ENCODE measurements around the gene PIP5K1C.
"Not testable (repeated sequence)": the region's sequence is repeated elsewhere in the genome, so short reads cannot be mapped to it uniquely, and the experiment has no call there.

The PIP5K1C gene

GRCh38 chr19:3659746-3660112 is 40.5 kb downstream of the PIP5K1C start:
- no peak for DNase-seq

GRCh38 chr19:3658870-3659745 is 41.2 kb downstream of the PIP5K1C start:
- DNase-seq: no peak

DNA sequence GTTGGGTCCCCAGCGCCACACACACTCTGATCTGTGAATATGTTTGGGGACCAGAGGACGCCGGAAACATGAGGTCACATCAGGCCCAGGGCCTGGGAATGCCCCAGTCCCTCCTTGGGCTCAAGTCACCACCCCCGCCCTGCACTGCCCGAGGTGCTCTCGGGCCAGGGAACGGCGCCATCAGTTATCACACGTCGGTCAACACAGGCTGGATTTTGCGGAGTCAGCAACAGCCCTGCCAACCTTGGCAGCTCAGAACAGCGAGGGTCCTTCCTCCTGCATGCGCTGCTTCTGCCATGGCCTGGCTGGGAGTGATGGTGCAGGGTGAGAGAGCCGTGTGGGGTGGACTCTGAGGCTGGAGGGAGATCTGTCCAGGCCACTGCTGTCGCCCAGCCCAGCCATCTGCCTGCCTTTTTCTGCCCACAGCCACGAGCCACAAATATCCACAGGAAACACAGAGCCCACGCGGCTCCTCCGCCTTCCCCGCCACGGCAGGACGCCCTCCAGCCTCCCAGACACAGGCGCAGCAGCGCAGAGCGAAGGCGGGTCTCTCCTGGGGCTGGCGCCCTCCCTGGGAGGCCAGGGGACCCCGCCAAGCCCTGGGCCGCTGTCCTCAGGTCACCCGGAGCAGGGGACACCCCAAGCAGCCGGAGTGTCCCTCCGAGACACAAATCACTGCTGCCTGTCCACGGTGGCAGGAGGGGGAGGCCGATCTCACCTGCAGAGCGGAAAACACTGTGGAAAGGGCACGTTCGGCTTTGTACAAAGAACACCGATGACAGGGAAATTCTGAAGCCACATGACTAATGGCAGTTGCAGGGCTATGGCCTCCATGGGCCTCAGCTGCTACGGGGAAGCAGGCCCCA is 42.0 kb downstream of the PIP5K1C start:
- DNase-seq: no peak

DNA sequence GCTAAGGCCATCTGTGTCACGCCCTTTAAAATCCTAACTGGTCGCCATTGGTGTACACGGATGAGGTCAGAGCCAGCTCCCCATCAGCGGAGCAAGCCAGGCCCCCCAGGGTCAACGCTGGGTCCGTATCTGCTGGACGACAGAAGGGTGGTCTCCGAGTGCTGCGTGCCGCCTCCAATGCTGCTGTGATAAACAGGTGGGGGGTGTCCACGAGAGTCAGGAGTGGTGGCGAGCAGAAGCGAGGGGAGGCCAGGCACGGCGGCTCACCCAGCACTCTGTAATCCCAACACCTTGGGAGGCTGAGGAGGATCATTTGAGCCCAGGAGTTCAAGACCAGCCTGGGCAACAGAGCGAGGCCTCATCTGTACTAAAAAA is 42.9 kb downstream of the PIP5K1C start:
- DNase-seq: no peak

DNA sequence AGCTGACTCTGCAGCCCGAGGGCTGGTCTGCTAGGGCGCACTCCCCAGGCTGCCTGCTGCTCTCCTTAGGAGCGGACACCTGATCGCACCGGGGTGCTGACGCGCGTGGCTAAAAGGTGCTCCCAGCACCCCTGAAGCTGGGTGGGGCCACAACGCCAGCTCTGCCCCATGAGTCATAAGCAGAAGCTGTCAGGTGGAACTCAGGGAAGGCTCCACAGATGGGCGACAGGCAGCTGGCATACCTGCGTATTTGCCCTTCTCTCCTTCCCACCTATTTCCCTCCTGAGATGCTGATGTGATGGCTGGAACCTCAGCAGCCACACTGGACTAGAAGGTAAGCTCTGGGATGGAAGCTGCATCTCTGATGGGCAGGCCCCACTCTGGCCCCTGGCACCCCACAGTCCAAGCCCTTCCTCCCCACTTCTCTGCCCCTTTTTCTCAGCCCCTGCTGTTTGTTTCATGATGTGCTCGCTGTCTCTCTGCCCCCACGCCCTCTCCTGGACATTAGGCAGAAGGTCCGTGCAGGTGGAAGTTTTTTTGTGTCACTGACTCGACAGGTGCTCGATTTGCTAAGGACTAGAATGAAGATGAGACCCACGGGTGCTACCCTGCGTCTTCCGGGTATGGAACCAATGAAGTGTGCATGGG is 43.4 kb downstream of the PIP5K1C start:
- no peak for DNase-seq

DNA sequence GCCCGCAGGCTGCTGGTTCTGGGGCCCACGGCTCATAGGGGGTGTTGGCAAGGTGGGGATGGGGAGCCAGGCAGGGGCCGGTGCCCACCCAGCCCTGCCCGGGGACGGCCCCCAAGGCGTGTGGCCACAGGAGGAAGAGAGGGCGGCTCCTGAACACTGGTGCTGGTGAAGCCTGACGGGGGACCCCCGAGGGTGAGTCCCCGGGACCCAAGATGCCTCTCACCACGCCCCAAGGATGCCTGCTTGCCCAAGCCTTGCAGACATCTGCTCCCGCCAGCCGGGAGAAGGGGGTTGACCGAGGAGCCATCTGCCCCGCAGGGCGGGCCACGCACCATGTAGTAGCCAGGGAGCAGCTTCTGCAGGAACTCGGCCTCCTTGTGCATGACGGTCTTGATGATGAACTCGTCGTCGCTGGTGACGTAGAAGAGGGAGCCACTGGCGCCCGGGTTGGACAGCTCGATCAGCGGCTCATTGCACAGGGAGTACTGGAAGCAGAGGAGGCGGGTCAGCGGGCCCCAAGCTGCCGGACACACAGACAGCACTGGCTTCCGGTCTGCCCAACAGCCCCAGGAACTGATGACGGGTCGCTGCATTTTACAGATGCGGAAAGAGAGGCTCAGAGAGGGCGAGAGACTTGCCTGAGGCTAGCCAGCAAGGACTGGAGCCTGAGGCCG is 44.1 kb downstream of the PIP5K1C start:
- no peak for DNase-seq

- peak; percentile 57 for DNase-seq
Measured at GRCh38 chr19:3655402-3656072, 44.7 kb downstream of the PIP5K1C start.

DNA sequence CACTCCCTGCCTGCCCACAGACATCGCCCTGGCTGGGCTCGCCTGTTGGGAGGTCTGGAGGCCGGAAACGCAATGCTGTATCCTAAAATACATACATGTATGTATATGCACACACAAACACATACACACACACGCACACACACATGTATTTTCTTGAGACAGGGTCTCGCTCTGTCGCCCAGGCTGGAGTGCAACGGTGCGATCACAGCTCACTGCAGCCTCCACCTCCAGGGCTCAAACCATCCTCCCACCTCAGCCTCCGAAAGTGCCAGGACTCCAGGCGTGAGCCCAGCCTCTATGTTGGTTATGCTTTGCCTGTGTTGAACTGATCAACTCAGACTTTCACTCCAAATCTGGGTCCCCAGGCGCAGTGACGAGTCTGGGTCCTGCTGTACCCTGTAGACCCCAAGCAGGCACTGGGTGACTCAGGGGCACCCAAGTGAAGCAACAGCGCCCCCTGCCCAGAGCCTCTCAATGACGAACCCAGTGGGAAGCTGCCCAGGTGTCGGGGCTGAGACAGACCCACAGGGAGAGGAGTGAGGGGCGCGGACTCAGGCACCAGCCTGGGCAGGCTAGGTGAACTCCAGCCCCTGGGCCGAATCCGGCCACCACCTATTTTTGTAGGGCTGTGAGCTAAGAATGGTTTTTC is 46.3 kb downstream of the PIP5K1C start:
- no peak for DNase-seq

DNA sequence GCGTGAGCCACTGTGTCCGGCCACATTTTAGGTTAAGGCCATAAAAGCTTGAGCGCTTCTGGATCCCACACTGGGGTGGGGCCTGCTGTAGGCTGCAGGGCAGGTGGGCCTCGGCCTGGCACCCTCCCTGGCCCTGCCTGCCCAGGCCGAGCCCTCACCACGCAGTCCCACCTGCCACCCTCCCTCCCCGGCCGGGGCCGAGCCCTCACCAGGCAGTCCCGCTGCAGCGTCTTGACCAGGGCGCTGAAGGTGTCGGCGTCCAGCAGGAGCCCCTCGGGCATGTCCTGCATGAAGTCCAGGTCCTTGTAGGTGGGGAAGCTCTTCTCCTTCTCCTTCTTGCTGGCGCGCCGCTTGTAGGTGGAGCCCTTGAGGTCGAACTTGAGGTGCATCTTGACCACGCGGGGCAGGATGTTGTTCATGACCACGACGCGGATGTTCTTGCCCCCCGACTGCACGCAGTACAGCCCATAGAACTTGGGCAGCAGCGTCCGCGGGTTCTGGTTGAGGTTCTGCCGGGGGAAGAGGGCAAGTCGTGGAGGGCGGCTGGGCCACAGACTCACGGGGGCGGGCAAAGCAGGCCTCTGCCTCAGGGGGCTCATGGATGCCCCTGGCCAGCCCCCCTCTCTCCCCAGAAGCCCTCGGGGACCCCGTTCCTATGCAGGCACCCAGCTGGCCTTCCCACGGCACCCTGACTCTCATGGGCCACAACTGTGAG is 47.0 kb downstream of the PIP5K1C start:
- no peak for DNase-seq

GRCh38 chr19:3652422-3652821 is 47.8 kb downstream of the PIP5K1C start:
- no peak for DNase-seq

- no peak for DNase-seq
Measured at GRCh38 chr19:3651684-3652083, 48.6 kb downstream of the PIP5K1C start.

DNA sequence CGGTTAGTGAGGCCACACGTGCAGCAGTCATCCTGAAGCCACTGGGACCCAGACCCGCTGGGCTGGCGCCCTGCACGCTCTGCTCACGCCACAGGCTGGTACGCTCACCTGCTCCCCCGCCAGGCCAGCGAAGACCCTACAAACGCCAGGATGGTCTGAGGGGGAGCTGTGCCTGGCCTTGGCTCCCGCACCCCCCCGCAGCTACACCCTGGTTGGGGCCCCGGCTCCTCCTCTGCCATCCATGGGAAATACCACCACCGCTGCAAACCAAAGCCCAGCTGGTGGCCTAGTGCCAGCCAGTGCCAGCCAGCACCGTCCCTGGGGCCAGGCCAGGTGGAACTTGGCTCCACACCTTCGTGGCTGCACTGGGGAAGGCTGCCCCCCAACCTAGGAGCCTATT is 50.4 kb downstream of the PIP5K1C start:
- DNase-seq: no peak

DNA sequence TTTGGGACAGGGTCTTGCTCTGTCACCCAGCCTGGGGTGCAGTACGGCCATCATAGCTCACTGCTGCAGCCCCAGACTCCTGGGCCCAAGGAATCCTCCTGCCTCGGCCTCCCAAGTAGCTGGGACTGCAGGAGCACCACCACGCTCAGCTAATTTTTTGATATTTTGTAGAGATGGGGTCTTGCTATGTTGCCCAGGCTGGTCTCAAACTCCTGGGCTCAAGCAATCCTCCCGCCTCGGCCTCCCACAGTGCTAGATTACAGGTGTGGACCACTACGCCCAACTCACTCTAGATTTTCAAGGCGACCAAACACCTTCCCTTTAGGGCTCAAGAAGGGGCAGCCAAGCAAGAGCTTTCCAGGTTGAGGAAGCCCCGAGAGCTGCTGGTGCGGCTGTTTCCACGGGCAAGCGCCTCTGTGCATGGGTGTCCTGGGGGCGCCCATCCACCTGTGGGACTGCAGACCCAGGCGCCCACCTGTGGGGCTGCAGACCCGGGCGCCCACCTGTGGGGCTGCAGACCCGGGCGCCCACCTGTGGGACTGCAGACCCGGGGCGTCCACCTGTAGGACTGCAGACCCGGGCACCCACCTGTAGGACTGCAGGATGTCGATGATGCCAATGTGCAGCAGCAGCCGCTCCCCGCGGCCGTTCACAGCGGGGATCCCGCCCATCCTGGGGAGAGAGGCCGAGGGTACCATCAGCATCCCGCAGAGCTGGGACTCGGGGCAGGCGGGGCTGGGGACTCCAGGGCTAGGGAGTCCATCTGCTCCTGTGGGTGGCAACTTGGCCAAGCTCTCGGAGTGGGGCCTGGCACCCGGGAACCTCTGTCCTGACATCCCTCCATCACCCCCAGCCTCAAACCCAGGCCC is 52.0 kb downstream of the PIP5K1C start:
- DNase-seq: no peak

DNA sequence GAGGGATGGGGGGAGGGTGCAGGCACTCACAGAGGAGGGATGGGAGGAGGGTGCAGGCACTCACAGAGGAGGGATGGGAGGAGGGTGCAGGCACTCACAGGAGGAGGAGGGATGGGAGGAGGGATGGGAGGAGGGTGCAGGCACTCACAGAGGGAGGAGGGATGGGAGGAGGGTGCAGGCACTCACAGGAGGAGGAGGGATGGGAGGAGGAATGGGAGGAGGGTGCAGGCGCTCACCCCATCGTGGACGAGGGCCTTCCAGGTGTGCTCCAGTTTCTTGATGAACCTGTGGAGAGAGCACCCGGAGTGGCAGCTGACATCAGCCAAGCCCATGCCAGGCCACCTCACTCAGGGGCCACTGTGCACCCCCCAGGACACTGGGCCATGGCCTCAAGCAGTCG is 53.2 kb downstream of the PIP5K1C start:
- not testable (repeated sequence) for DNase-seq

DNA sequence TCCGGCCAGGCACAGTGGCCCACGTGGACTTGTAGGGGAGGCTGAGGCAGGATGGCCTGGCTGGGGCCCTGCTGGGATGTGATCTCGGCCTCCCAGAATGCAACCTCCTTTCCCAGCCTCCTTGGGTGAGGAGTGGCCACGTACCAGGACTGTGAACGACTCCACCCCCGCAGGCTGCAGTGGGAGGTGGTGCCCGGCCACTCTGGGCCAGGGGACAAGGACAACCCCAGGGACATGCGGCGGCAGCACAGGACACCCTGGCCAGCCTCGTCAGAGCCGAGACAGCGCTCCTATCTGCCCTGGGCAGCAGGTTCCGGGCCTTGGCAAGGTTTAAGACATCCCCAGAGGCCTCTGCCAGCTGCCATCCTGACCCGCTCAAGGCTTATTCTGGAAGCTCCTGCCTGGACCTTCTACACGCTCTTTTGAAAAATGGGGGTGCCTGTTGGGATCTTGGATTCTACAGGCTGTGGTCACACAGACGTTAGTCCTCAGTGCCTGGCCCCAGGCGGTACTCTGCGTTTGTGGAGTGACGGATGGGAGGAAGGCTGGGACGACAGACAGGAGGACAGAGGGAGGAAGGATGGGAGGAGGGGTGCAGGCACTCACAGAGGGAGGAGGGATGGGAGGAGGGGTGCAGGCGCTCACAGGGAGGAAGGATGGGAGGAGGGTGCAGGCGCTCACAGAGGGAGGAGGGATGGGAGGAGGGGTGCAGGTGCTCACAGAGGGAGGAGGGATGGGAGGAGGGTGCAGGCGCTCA is 53.8 kb downstream of the PIP5K1C start:
- DNase-seq: no peak

DNA sequence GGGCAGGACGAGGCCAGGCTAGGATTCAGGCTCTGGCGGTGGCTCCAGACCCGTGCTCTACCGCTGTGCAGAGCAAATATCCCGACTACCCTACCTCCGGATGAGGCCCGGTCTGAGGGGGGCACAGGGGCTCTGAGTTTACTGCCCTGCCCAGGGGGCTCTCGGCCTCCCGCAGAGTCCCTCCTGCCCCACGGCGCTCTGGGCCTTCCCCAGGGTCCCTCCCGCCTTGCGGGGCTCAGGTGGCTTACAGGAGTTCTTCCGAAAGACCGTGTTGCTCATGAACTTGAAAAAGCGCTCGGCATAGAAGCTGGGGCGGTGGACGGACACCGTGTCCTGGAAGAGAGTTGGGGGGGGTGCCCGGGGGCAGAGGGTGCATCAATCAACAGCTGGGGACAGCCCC is 54.5 kb downstream of the PIP5K1C start:
- no peak for DNase-seq

DNA sequence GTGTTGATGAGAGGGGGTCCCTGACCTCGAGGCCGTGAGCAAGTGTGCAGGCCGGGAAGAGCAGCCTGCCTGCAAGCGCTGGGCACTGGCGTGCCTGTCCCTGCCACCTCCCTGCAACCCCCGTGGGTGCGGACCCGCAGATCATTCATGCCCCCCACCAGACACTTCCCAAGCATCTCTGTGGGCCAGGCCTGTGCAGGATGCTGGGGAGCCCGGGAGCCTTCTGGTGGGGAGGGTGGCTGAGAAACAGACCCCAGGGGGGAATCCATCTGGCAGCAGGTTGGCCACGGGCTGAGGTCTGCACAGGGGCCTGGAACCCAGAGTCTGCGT is 55.2 kb downstream of the PIP5K1C start:
- no peak for DNase-seq

DNA sequence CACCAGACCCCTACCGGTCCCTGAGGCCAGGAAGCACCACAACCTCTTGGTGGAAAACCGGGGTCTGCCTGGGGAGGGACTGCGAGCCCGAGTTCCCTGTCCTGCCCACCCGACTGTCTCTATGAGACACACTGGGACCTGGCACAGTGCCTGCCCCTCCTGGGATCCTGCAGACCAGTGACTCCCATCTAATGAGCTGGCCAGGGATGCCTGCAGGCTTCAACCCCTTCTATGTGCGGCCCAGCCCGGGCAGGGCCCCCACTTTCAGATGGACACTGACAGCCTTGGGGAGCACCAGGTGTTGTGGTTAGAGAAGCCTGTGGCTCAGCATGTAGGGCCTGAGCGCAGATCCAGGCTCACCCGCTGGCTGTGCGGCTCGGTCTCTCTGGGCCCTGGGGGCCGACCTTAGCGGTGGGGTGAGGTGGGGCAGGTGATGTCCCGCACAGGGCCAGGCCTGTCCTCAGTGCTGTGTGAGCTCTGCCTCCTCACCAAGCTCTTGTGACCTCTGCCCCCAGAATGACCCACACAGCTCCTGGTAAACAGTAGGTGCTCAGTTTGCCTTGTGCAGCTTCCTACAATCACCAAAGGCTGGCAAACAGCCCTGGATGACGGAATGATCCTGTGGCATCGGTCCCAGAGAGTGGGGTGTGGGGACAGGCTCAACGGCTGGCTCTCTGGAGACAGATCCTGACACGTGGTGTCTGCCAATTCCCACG is 55.8 kb downstream of the PIP5K1C start:
- DNase-seq: no peak

Measured in right forelimb (tissue), 1 donor.